Tibial nerve (tissue), 4 donors: Measurements from ENCODE around the gene PCSK5.
"Not testable (repeated sequence)": the region's sequence is repeated elsewhere in the genome, so short reads cannot be mapped to it uniquely, and the experiment has no call there.

ENCODE experiments used
- CTCF ChIP-seq, 5 experiments: fragments of 200-600 bp in 3 of 5; fragments of 450-650 bp in 2 of 5; sonication (generic) in 3 of 5; IDR thresholded peaks; one replicate each; pipeline ENCODE4 v1.5.1; 2016 to 2019; ENCODE audit warnings: antibody characterized with exemption in 5 of 5, mild to moderate bottlenecking in 3 of 5, moderate library complexity in 2 of 5
- EP300 ChIP-seq, 2 donors: sonication (generic); formaldehyde crosslinking; IDR thresholded peaks; one replicate each; pipeline ENCODE4 v1.6.1; 2017; ENCODE audit warnings: antibody characterized with exemption in 2 of 2, mild to moderate bottlenecking in 1 of 2
- POLR2A ChIP-seq, 2 donors: fragments of 450-650 bp; IDR thresholded peaks; one replicate each; pipeline ENCODE4 v1.6.1; 2017; ENCODE audit warnings: antibody characterized with exemption in 2 of 2, mild to moderate bottlenecking in 2 of 2, moderate library complexity in 2 of 2

GRCh38 chr9:76319466-76319865 lies 429.0 kb downstream of the PCSK5 start:
- not testable (repeated sequence) for TF ChIP-seq CTCF, EP300, POLR2A (IDR thresholded peaks at IDR 0.05)
